Thyroid gland (tissue), 4 donors: ENCODE results near the gene KIF17. TPM values are rescaled to one million over a fixed set of nuclear protein-coding genes. Genes with fewer than 3 reads are reported as not detected.

Experiments
- DNase-seq, 2 donors: peaks; one replicate each; pipeline ENCODE4 v3.0.0-alpha.2; 2019
- H3K27ac ChIP-seq, 3 donors: fragments of 200-600 bp; sonication (generic); 1 replicate in 2 of 3; 2 replicates in 1 of 3; pipeline ENCODE4 v1.5.1; 2016 to 2019; ENCODE audit warnings: mild to moderate bottlenecking in 1 of 3, moderate library complexity in 1 of 3
- H3K27me3 ChIP-seq: fragments of 200-600 bp; sonication (generic); one replicate; pipeline ENCODE4 v1.5.1; 2019
- H3K36me3 ChIP-seq, 2 donors: fragments of 200-600 bp; sonication (generic); one replicate each; pipeline ENCODE4 v1.5.1; 2016 to 2019
- H3K4me1 ChIP-seq, 2 donors: fragments of 200-600 bp; sonication (generic); one replicate each; pipeline ENCODE4 v1.5.1; 2017 to 2019
- H3K4me3 ChIP-seq, 3 donors: fragments of 200-600 bp; sonication (generic); replicated peaks in 1 of 3; 1 replicate in 2 of 3; 2 replicates in 1 of 3; pipeline ENCODE4 v1.5.1; 2016; ENCODE audit warnings: mild to moderate bottlenecking in 1 of 3
- H3K9me3 ChIP-seq: fragments of 200-600 bp; sonication (generic); one replicate; pipeline ENCODE4 v1.5.1; 2017
- POLR2A ChIP-seq, 2 donors: fragments of 450-650 bp; IDR thresholded peaks; one replicate each; pipeline ENCODE4 v1.6.1; 2017; ENCODE audit warnings: antibody characterized with exemption in 2 of 2, mild to moderate bottlenecking in 2 of 2, moderate library complexity in 1 of 2
- WGBS, 2 donors: methylation state at CpG; one replicate each; pipeline ENCODE4 v1.1.5; 2017; 5-methylcytosine and 5-hydroxymethylcytosine counted together
- intact Hi-C: fragments of 100-400 bp; cut with DNase I; formaldehyde crosslinking; loops from one replicate; pipeline ENCODE4 v1.15.1; 2023
- total RNA-seq, 4 donors: library from RNA; depleted of rRNA; stranded (reverse); fragments of >200 nt; gene quantifications; one replicate each; pipeline ENCODE4 v1.2.3, GENCODE V29; 2016
- TF ChIP-seq, protein P1 (sequence below), 6 experiments: fragments of 200-600 bp in 3 of 6; fragments of 450-650 bp in 3 of 6; sonication (generic) in 3 of 6; IDR thresholded peaks; one replicate each; pipeline ENCODE4 v1.5.1; 2016 to 2019; ENCODE audit warnings: antibody characterized with exemption in 6 of 6, mild to moderate bottlenecking in 2 of 6, inconsistent platforms in 1 of 6, moderate library complexity in 1 of 6

KIF17 gene
- total RNA-seq, 4 donors from 2014 or later: 7.5 to 11.5 (median 8.6) TPM

DNA sequence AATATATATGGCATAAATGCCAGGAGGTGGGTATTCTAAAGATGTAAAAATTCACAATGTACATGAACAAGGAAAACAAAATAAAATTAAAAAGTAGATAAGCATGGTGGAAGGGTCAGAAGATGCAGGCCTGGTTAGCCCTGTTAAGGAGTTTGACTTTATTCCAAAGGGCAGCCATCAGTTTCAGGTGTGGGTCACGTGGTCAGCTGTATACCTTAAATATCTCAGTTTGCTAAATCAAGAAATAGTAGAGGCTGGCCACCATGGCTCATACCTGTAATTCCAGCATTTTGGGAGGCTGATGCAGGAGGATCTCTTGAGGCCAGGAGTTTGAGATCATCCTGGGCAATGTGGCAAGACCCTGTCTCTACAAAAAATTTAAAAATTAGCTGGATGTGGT is 93.1 kb downstream of the KIF17 start:
- intact Hi-C loops: no loop called here
- Histone ChIP-seq H3K27me3 (no peaks in the 10 kb centered on the region), H3K36me3 (no peaks in the 10 kb centered on the region), H3K4me1 (no peaks in the 10 kb centered on the region), H3K27ac (no peak overlapping the region), H3K4me3 (no peak overlapping the region), H3K9me3 (no peaks in the 10 kb centered on the region)
- TF ChIP-seq, protein P1, sequence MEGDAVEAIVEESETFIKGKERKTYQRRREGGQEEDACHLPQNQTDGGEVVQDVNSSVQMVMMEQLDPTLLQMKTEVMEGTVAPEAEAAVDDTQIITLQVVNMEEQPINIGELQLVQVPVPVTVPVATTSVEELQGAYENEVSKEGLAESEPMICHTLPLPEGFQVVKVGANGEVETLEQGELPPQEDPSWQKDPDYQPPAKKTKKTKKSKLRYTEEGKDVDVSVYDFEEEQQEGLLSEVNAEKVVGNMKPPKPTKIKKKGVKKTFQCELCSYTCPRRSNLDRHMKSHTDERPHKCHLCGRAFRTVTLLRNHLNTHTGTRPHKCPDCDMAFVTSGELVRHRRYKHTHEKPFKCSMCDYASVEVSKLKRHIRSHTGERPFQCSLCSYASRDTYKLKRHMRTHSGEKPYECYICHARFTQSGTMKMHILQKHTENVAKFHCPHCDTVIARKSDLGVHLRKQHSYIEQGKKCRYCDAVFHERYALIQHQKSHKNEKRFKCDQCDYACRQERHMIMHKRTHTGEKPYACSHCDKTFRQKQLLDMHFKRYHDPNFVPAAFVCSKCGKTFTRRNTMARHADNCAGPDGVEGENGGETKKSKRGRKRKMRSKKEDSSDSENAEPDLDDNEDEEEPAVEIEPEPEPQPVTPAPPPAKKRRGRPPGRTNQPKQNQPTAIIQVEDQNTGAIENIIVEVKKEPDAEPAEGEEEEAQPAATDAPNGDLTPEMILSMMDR (IDR thresholded peaks at IDR 0.05): no peak
- no peak for TF ChIP-seq POLR2A (IDR thresholded peaks at IDR 0.05)
- 76 to 85% methylated on average over 1 of the region's 1 CpG for WGBS, 2 donors
- no peak for DNase-seq

DNA sequence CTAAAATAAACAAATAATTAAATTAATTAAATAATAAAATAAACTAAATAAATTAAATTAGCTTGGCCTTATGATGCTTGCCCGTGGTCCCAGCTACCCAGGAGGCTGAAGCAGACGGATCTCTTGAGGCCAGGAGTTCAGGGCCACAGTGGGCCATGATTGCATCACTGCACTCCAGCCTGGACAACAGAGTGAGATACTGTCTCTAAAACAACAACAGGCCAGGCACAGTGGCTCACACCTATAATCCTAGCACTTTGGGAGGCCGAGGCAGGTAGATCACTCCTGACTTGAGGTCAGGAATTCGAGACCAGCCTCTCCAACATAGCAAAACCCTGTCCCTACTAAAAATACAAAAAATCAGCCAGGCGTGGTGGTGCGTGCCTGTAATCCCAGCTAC is 96.8 kb downstream of the KIF17 start:
- intact Hi-C loops: no loop called here
- no peak overlapping the region for H3K4me3 ChIP-seq
- 87 to 92% methylated on average over 6 of the region's 6 CpGs for WGBS, 2 donors
- TF ChIP-seq, protein P1 (IDR thresholded peaks at IDR 0.05): no peak
- peaks cover 0 to 3% of the 10 kb centered on the region in 2 donors for H3K4me1 ChIP-seq
- H3K27ac ChIP-seq: no peak overlapping the region
- no peaks in the 10 kb centered on the region for H3K27me3 ChIP-seq
- no peaks in the 10 kb centered on the region for H3K9me3 ChIP-seq
- no peaks in the 10 kb centered on the region for H3K36me3 ChIP-seq
- DNase-seq: no peak

DNA sequence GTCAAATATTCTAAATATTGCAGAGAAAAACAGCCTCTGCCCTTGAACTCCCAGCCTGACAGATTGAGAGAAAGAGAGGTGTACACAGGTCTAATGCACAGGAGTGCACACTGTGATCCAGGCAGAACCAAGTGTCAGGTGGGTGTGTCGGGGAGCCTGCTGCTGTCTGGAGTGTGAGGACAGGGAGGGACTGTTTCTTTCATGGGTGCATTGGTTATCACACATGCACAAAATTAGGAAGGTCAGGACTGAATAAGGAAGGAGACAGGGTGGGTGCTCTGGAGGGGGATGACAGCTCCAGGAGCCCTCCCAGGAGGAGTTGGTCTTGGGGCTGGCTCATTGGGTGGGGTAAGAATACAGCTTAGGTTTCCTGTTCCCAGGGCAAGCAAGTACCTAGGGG is 97.8 kb downstream of the KIF17 start:
- no peak for DNase-seq
- Histone ChIP-seq H3K27ac (no peak overlapping the region), H3K27me3 (no peaks in the 10 kb centered on the region), H3K36me3 (no peaks in the 10 kb centered on the region), H3K4me1 (peaks cover 0 to 3% of the 10 kb centered on the region in 2 donors), H3K9me3 (no peaks in the 10 kb centered on the region), H3K4me3 (no peak overlapping the region)
- intact Hi-C loops: no loop called here
- TF ChIP-seq, protein P1 (IDR thresholded peaks at IDR 0.05): no peak
- no peak for TF ChIP-seq POLR2A (IDR thresholded peaks at IDR 0.05)
- 59 to 61% methylated on average over 1 of the region's 1 CpG for WGBS, 2 donors

DNA sequence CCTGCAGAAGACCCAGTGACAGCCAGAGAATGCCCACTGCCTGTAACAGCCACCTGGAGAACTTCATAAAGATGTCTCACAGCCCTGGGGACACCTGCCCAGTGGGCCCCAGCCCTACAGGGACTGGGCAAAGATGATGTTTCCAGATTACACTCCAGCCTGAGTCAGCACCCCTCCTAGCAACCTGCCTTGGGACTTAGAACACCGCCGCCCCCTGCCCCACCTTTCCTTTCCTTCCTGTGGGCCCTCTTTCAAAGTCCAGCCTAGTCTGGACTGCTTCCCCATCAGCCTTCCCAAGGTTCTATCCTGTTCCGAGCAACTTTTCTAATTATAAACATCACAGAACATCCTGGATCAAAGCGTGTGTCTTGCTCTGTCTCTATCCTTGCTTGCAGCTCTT is 99.3 kb downstream of the KIF17 start:
- no peaks in the 10 kb centered on the region for H3K27me3 ChIP-seq
- no peak overlapping the region for H3K27ac ChIP-seq
- DNase-seq: no peak
- no peak overlapping the region for H3K4me3 ChIP-seq
- H3K4me1 ChIP-seq: peaks cover 0 to 11% of the 10 kb centered on the region in 2 donors
- WGBS, 2 donors: 62 to 72% methylated on average over 4 of the region's 4 CpGs
- TF ChIP-seq POLR2A (IDR thresholded peaks at IDR 0.05): no peak
- TF ChIP-seq, protein P1 (IDR thresholded peaks at IDR 0.05): no peak
- H3K9me3 ChIP-seq: no peaks in the 10 kb centered on the region
- intact Hi-C loops: no loop called here
- no peaks in the 10 kb centered on the region for H3K36me3 ChIP-seq

GRCh38 chr1:20616847-20617487 is 100.8 kb downstream of the KIF17 start:
- TF ChIP-seq, protein P1 (IDR thresholded peaks at IDR 0.05): no peak
- TF ChIP-seq POLR2A (IDR thresholded peaks at IDR 0.05): no peak
- Histone ChIP-seq H3K4me3 (no peak overlapping the region), H3K27ac (no peak overlapping the region), H3K27me3 (no peaks in the 10 kb centered on the region), H3K4me1 (peaks cover 0 to 14% of the 10 kb centered on the region in 2 donors), H3K36me3 (no peaks in the 10 kb centered on the region), H3K9me3 (no peaks in the 10 kb centered on the region)
- WGBS, 2 donors: 79 to 81% methylated on average over 3 of the region's 3 CpGs
- DNase-seq: no peak
- intact Hi-C loops: no loop called here
